ENCODE results near the gene C4orf46. TPM values are rescaled to one million over a fixed set of nuclear protein-coding genes. Genes with fewer than 3 reads are reported as not detected.
"Not testable (repeated sequence)": the region's sequence is repeated elsewhere in the genome, so short reads cannot be mapped to it uniquely, and the experiment has no call there.

Gene C4orf46
- total RNA-seq = 14.7 and 16.4 TPM in 2 replicates

GRCh38 chr4:158671665-158671914 is at the start of gene C4orf46:
Gene C4orf46, minus strand, starts transcription at chr4:158671887. Its CDS starts 86 bp downstream, at chr4:158671801.
- DNase-seq (ENCODE audit: low read depth, low spot score) = no peak

GRCh38 chr4:158715802-158716201 is 44.1 kb upstream of the C4orf46 start:
- DNase-seq (ENCODE audit: low read depth, low spot score) = no peak

- DNase-seq (ENCODE audit: low read depth, low spot score) = no peak
Observed at GRCh38 chr4:158714937-158715336, 43.2 kb upstream of the C4orf46 start.

GRCh38 chr4:158712622-158713021 is 40.9 kb upstream of the C4orf46 start:
- not testable (repeated sequence) for DNase-seq (ENCODE audit: low read depth, low spot score)

- no peak for DNase-seq (ENCODE audit: low read depth, low spot score)
Observed at GRCh38 chr4:158710814-158711213, 39.1 kb upstream of the C4orf46 start.

- no peak for DNase-seq (ENCODE audit: low read depth, low spot score)
Observed at GRCh38 chr4:158704274-158704673, 32.6 kb upstream of the C4orf46 start.

- no peak for DNase-seq (ENCODE audit: low read depth, low spot score)
Observed at GRCh38 chr4:158688813-158689212, 17.1 kb upstream of the C4orf46 start.

- DNase-seq (ENCODE audit: low read depth, low spot score) = no peak
Observed at GRCh38 chr4:158682066-158682465, 10.4 kb upstream of the C4orf46 start.

- no peak for DNase-seq (ENCODE audit: low read depth, low spot score)
Observed at GRCh38 chr4:158681629-158682028, 9.9 kb upstream of the C4orf46 start.

GRCh38 chr4:158678767-158679166 is 7.1 kb upstream of the C4orf46 start:
- no peak for DNase-seq (ENCODE audit: low read depth, low spot score)

- DNase-seq (ENCODE audit: low read depth, low spot score) = no peak
Observed at GRCh38 chr4:158676076-158676475, 4.4 kb upstream of the C4orf46 start.

GRCh38 chr4:158673633-158674032 is 1.9 kb upstream of the C4orf46 start:
- DNase-seq (ENCODE audit: low read depth, low spot score) = no peak

- peak; percentile 97 for DNase-seq (ENCODE audit: low read depth, low spot score)
Observed at GRCh38 chr4:158671915-158672806, 474 bp upstream of the C4orf46 start, which contains the start of gene ETFDH. Gene ETFDH, plus strand, starts transcription at chr4:158672296. Its CDS starts 161 bp downstream, at chr4:158672457.

GRCh38 chr4:158670975-158671664 is 567 bp downstream of the C4orf46 start:
- peak; percentile 73 for DNase-seq (ENCODE audit: low read depth, low spot score)

GRCh38 chr4:158669310-158669709 is 2.4 kb downstream of the C4orf46 start:
- DNase-seq (ENCODE audit: low read depth, low spot score) = no peak

- no peak for DNase-seq (ENCODE audit: low read depth, low spot score)
Observed at GRCh38 chr4:158667651-158668198, 4.0 kb downstream of the C4orf46 start.

GRCh38 chr4:158666892-158667291 is 4.8 kb downstream of the C4orf46 start:
- no peak for DNase-seq (ENCODE audit: low read depth, low spot score)

- no peak for DNase-seq (ENCODE audit: low read depth, low spot score)
Observed at GRCh38 chr4:158664806-158665205, 6.9 kb downstream of the C4orf46 start.

GRCh38 chr4:158663707-158664625 is 7.7 kb downstream of the C4orf46 start:
- not testable (repeated sequence) for DNase-seq (ENCODE audit: low read depth, low spot score)

- DNase-seq (ENCODE audit: low read depth, low spot score) = not testable (repeated sequence)
Observed at GRCh38 chr4:158663255-158663654, 8.4 kb downstream of the C4orf46 start.

GRCh38 chr4:158657291-158657690 is 14.4 kb downstream of the C4orf46 start:
- DNase-seq (ENCODE audit: low read depth, low spot score) = no peak
